Keratinocyte (primary cell): Measurements from ENCODE around the gene COL16A1. TPM values are rescaled to one million over a fixed set of nuclear protein-coding genes. Genes with fewer than 3 reads are reported as not detected.

Source experiments
- DNase-seq: peaks from one replicate; pipeline ENCODE4 v3.0.0-alpha.2; 2011; ENCODE audit warnings: low read depth, missing footprints, low spot score
- FAIRE-seq: peaks from 2 replicates; lab custom pipeline; 2011; peaks lifted over from hg19 to GRCh38; lab: Jason Lieb, UNC
- H2AFZ ChIP-seq: 2 replicates; pipeline ENCODE4 v1.6.0; 2012; ENCODE audit warnings: low read length, control low read depth, inconsistent platforms; ENCODE audit not compliant: control insufficient read depth
- H3K27ac ChIP-seq: 2 replicates; pipeline ENCODE4 v1.5.1; 2011; ENCODE audit warnings: low read length; ENCODE audit not compliant: control insufficient read depth, insufficient read depth
- H3K27me3 ChIP-seq: 3 replicates; pipeline ENCODE4 v1.6.0; 2011; ENCODE audit warnings: low read length; ENCODE audit not compliant: control insufficient read depth, insufficient read depth; ENCODE audit errors: extremely low read depth
- H3K36me3 ChIP-seq, 2 experiments: 2 replicates in 1 of 2; 3 replicates in 1 of 2; pipeline ENCODE4 v1.5.1; 2011; ENCODE audit warnings: low read length in 2 of 2, mild to moderate bottlenecking in 1 of 2; ENCODE audit not compliant: control insufficient read depth in 2 of 2, insufficient read depth in 2 of 2; ENCODE audit errors: extremely low read depth in 1 of 2
- H3K4me1 ChIP-seq: 3 replicates; pipeline ENCODE4 v1.5.1; 2011; ENCODE audit warnings: low read length; ENCODE audit not compliant: control insufficient read depth, insufficient read depth; ENCODE audit errors: extremely low read depth
- H3K4me2 ChIP-seq: 3 replicates; pipeline ENCODE4 v1.6.0; 2011; ENCODE audit warnings: low read depth, low read length; ENCODE audit not compliant: control insufficient read depth, insufficient read depth; ENCODE audit errors: extremely low read depth
- H3K4me3 ChIP-seq, 3 experiments: fragments of 200-600 bp in 1 of 3; sonication (generic) in 1 of 3; 2 replicates in 2 of 3; 3 replicates in 1 of 3; pipeline ENCODE4 v1.5.1; 2011 to 2016; ENCODE audit warnings: low read length in 3 of 3, mild to moderate bottlenecking in 3 of 3, control low read depth in 2 of 3, inconsistent platforms in 1 of 3, low read depth in 1 of 3, mixed read lengths in 1 of 3, mixed run types in 1 of 3, moderate library complexity in 1 of 3; ENCODE audit not compliant: control insufficient read depth in 2 of 3, insufficient read depth in 2 of 3; ENCODE audit errors: extremely low read depth in 1 of 3
- H3K79me2 ChIP-seq: 2 replicates; pipeline ENCODE4 v1.6.0; 2012; ENCODE audit warnings: low read length; ENCODE audit not compliant: control insufficient read depth, insufficient read depth
- H3K9ac ChIP-seq: 3 replicates; pipeline ENCODE4 v1.6.0; 2011; ENCODE audit warnings: low read length; ENCODE audit not compliant: control insufficient read depth, insufficient read depth; ENCODE audit errors: extremely low read depth
- H3K9me1 ChIP-seq: 3 replicates; pipeline ENCODE4 v1.6.0; 2011; ENCODE audit warnings: low read length; ENCODE audit not compliant: control insufficient read depth, insufficient read depth; ENCODE audit errors: extremely low read depth
- H3K9me3 ChIP-seq: 2 replicates; pipeline ENCODE4 v1.5.1; 2012; ENCODE audit warnings: low read depth, low read length; ENCODE audit not compliant: control insufficient read depth
- H4K20me1 ChIP-seq: 3 replicates; pipeline ENCODE4 v1.6.0; 2011; ENCODE audit warnings: low read length; ENCODE audit not compliant: control insufficient read depth, insufficient read depth; ENCODE audit errors: extremely low read depth
- CTCF ChIP-seq, 3 experiments: IDR thresholded peaks in 1 of 3; conservative IDR thresholded peaks in 1 of 3; optimal IDR thresholded peaks in 1 of 3; 2 replicates in 2 of 3; 3 replicates in 1 of 3; pipeline versions ENCODE3 to v1.5.1; 2011; ENCODE audit warnings: low read length in 3 of 3, mild to moderate bottlenecking in 3 of 3, moderate library complexity in 2 of 3, control low read depth in 1 of 3, inconsistent platforms in 1 of 3; ENCODE audit not compliant: insufficient read depth in 2 of 3; ENCODE audit errors: extremely low read depth in 1 of 3
- EZH2 ChIP-seq: IDR thresholded peaks from one replicate; pipeline ENCODE4 v1.6.1; 2012; ENCODE audit warnings: inconsistent platforms, mild to moderate bottlenecking, low read length, moderate library complexity
- dilution Hi-C: fragments of 300-500 bp; cut with MboI; formaldehyde crosslinking; loops from one replicate; pipeline ENCODE4 v1.7.0; 2020; ENCODE audit warnings: low sequenced_read_pairs; ENCODE audit not compliant: extremely low pct_ligation_motif_present
- polyA plus RNA-seq, 5 experiments: library from polyadenylated mRNA; depleted of rRNA in 3 of 5; stranded (reverse) in 3 of 5; stranded (forward) in 1 of 5; unstranded in 1 of 5; fragments of >200 nt; gene quantifications; 1 replicate in 1 of 5; 2 replicates in 3 of 5; 3 replicates in 1 of 5; pipeline versions ENCODE4 v1.2.1 to v1.2.3, GENCODE V29; 2011 to 2012; ENCODE audit warnings: missing spikeins in 2 of 5, low read depth in 1 of 5, low replicate concordance in 1 of 5

The COL16A1 gene
- polyA plus RNA-seq, 1 donor (not counting 4 experiments of a cell fraction or from before 2014, with no cell fraction given): 43.4 TPM

DNA sequence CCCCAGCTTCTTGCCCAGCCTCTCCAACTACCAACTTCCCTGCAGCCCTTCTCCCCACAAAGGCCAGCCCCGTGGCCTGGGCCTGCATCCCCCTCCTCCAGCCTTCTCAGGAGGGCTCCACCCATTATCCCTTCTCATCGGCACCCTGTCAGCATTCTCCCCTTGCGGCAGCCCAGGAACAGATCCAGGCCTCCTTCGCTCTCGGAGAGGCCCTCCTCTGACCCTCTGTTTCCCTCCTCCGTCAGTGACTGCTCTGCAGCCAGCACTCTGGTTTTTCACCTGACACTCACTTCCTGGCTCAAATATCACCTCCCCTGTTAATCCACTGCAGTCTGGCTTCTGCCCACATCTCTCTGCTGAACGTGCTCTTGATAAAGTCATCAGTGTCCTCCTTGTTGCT is 42.9 kb upstream of the COL16A1 start:
- DNase-seq (no peak), FAIRE-seq (no peak)
- no peaks in the 10 kb centered on the region for H3K9me3 ChIP-seq
- peaks cover 6% of the 10 kb centered on the region for H3K4me1 ChIP-seq
- no peaks in the 10 kb centered on the region for H3K79me2 ChIP-seq
- H3K9me1 ChIP-seq: no peaks in the 10 kb centered on the region
- no peak overlapping the region for H3K27ac ChIP-seq
- H2AFZ ChIP-seq: no peak overlapping the region
- H3K4me3 ChIP-seq: no peak overlapping the region
- H3K4me2 ChIP-seq: no peak overlapping the region
- H4K20me1 ChIP-seq: no peaks in the 10 kb centered on the region
- no peak overlapping the region for H3K9ac ChIP-seq
- H3K27me3 ChIP-seq: peaks cover 5% of the 10 kb centered on the region
- no peaks in the 10 kb centered on the region for H3K36me3 ChIP-seq
- TF ChIP-seq CTCF (optimal IDR thresholded peaks at IDR 0.05 in 1 of 3, IDR thresholded peaks at IDR 0.05 in 1 of 3, conservative IDR thresholded peaks at IDR 0.05 in 1 of 3; ENCODE audit: extremely low read depth in 1 of 3, insufficient read depth in 2 of 3, low read length in 3 of 3): no peak
- no peak for TF ChIP-seq EZH2
- dilution Hi-C loops: no loop called here

DNA sequence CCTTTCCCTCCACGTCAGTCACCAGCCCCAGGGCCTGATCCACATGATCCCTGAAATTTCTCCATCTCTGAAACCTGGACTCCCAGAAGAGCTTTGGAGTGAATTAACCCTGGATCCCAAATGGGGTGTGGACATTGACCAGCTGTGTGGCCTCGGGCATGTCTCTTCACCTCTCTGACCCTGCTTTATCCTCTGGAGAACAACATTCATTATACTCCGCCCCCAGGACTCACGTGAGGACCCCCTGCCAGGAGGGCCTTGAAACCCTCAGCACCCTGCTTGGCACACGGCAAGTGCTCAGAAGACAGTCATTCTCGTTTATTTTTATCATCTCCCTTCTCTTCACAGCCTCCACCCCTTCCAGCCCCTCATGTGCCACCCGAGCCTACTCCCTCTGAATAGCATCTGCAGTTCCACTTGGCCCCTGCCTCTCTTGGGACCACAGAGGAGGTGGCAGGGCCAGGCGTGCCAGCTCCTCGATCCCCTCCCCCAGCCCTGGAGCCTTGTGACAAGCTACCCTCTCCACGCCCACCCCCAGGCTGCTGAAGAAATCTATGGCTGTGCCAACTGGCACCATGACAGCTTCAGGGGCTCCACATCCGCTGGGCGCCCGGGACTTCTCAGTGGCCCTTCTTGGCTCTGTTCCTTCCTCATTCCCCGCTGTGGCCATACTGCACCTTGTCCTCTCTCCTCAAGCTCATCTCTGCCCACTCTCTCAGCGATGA is 42.3 kb upstream of the COL16A1 start:
- DNase-seq (no peak), FAIRE-seq (no peak)
- no peaks in the 10 kb centered on the region for H3K9me3 ChIP-seq
- dilution Hi-C loops: no loop called here
- H3K4me1 ChIP-seq: peaks cover 6% of the 10 kb centered on the region
- peaks cover 5% of the 10 kb centered on the region for H3K27me3 ChIP-seq
- H3K9me1 ChIP-seq: no peaks in the 10 kb centered on the region
- no peak overlapping the region for H3K9ac ChIP-seq
- no peaks in the 10 kb centered on the region for H4K20me1 ChIP-seq
- TF ChIP-seq CTCF (optimal IDR thresholded peaks at IDR 0.05 in 1 of 3, IDR thresholded peaks at IDR 0.05 in 1 of 3, conservative IDR thresholded peaks at IDR 0.05 in 1 of 3; ENCODE audit: extremely low read depth in 1 of 3, insufficient read depth in 2 of 3, low read length in 3 of 3) (peak in 1 of 3 experiments; percentile 5), EZH2 (no peak)
- no peak overlapping the region for H3K4me3 ChIP-seq
- H3K27ac ChIP-seq: no peak overlapping the region
- H3K36me3 ChIP-seq: no peaks in the 10 kb centered on the region
- no peak overlapping the region for H3K4me2 ChIP-seq
- no peak overlapping the region for H2AFZ ChIP-seq
- H3K79me2 ChIP-seq: no peaks in the 10 kb centered on the region
